ENCODE measurements around the gene MIB1.

MIB1 gene

GRCh38 chr18:21820811-21821143, 80.2 kb downstream of the MIB1 start:
- DNase-seq: no peak

- no peak for DNase-seq
These were observed 83.3 kb downstream of the MIB1 start for GRCh38 chr18:21823848-21824247.

- no peak for DNase-seq
These were observed 85.6 kb downstream of the MIB1 start for GRCh38 chr18:21826196-21826595.

GRCh38 chr18:21826641-21827302, 86.2 kb downstream of the MIB1 start:
- no peak for DNase-seq

- DNase-seq: no peak
These were observed 89.9 kb downstream of the MIB1 start for GRCh38 chr18:21830532-21830931.

- DNase-seq: no peak
These were observed 90.8 kb downstream of the MIB1 start for GRCh38 chr18:21831413-21831831.

GRCh38 chr18:21833604-21834298, 93.2 kb downstream of the MIB1 start:
- DNase-seq: no peak

GRCh38 chr18:21834299-21834660, 93.7 kb downstream of the MIB1 start:
- no peak for DNase-seq

- DNase-seq: no peak
These were observed 101.0 kb downstream of the MIB1 start for GRCh38 chr18:21841570-21841969.

GRCh38 chr18:21843341-21843740, 102.7 kb downstream of the MIB1 start:
- no peak for DNase-seq

- DNase-seq: no peak
These were observed 110.9 kb downstream of the MIB1 start for GRCh38 chr18:21851327-21851961.

- no peak for DNase-seq
These were observed 112.4 kb downstream of the MIB1 start for GRCh38 chr18:21853016-21853415.

- DNase-seq: no peak
These were observed 113.4 kb downstream of the MIB1 start for GRCh38 chr18:21853775-21854552.

GRCh38 chr18:21855432-21855831, 114.8 kb downstream of the MIB1 start:
- no peak for DNase-seq

- DNase-seq: no peak
These were observed 117.3 kb downstream of the MIB1 start for GRCh38 chr18:21857871-21858270.

GRCh38 chr18:21858544-21858943, 118.0 kb downstream of the MIB1 start:
- no peak for DNase-seq

- DNase-seq: no peak
These were observed 123.8 kb downstream of the MIB1 start for GRCh38 chr18:21864386-21864785.

GRCh38 chr18:21865043-21865442, 124.5 kb downstream of the MIB1 start:
- DNase-seq: no peak

- DNase-seq: no peak
These were observed 128.2 kb downstream of the MIB1 start for GRCh38 chr18:21868770-21869169.

GRCh38 chr18:21889570-21889969, 149.0 kb downstream of the MIB1 start:
- no peak for DNase-seq

GRCh38 chr18:21894619-21895367, 154.2 kb downstream of the MIB1 start:
- no peak for DNase-seq

- DNase-seq: no peak
These were observed 156.2 kb downstream of the MIB1 start for GRCh38 chr18:21896732-21897336.
